SK-N-SH (cell line): ENCODE measurements around the gene CHCHD6. TPM values are rescaled to one million over a fixed set of nuclear protein-coding genes. Genes with fewer than 3 reads are reported as not detected.

Source experiments
- CTCF ChIA-PET: fragments of 300-600, 350-600 bp; formaldehyde crosslinking; extraction: SDS; loops from one replicate; lab custom pipeline; 2021; lab: Yijun Ruan, JAX
- POLR2A ChIA-PET: fragments of 350-600 bp; sonication (Branson Sonifier 250); formaldehyde crosslinking; extraction: SDS; loops from one replicate; lab custom pipeline; 2020; ENCODE audit warnings: antibody characterized with exemption, inconsistent platforms; lab: Yijun Ruan, JAX
- DNase-seq: peaks from one replicate; pipeline ENCODE4 v3.0.0; 2012
- H2AFZ ChIP-seq: fragments of 200-600 bp; sonication (generic); 2 replicates; pipeline ENCODE4 v1.8.1; 2016; ENCODE audit warnings: antibody characterized with exemption, mild to moderate bottlenecking, low read depth
- H3F3A ChIP-seq: fragments of 200-600 bp; sonication (generic); replicated peaks from 2 replicates; pipeline ENCODE3; 2016; ENCODE audit warnings: antibody characterized with exemption, mild to moderate bottlenecking; ENCODE audit not compliant: insufficient read depth
- H3K27ac ChIP-seq, 2 experiments: fragments of 200-500 bp in 1 of 2; fragments of 200-600 bp in 1 of 2; sonication (Bioruptor generic) in 1 of 2; sonication (generic), shearing (Covaris generic) in 1 of 2; 2 replicates each; pipeline versions ENCODE4 v1.5.1 to v1.6.1; 2014 to 2016; ENCODE audit warnings: low read depth in 2 of 2, inconsistent platforms in 1 of 2, low read length in 1 of 2, mild to moderate bottlenecking in 1 of 2, mixed read lengths in 1 of 2
- H3K27me3 ChIP-seq: fragments of 200-600 bp; sonication (generic), shearing (Covaris generic); 2 replicates; pipeline ENCODE4 v1.6.1; 2016; ENCODE audit warnings: mixed run types; ENCODE audit not compliant: insufficient read depth
- H3K36me3 ChIP-seq, 2 experiments: fragments of 200-500 bp in 1 of 2; fragments of 200-600 bp in 1 of 2; sonication (Bioruptor generic) in 1 of 2; sonication (generic) in 1 of 2; replicated peaks in 1 of 2; 2 replicates each; pipeline versions ENCODE3 to v1.5.1; 2014 to 2016; ENCODE audit warnings: low read length in 1 of 2, mild to moderate bottlenecking in 1 of 2; ENCODE audit not compliant: insufficient read depth in 2 of 2, control insufficient read depth in 1 of 2
- H3K4me1 ChIP-seq, 2 experiments: fragments of 200-500 bp in 1 of 2; fragments of 200-600 bp in 1 of 2; sonication (Bioruptor generic) in 1 of 2; sonication (generic), shearing (Covaris generic) in 1 of 2; 2 replicates each; pipeline versions ENCODE4 v1.5.1 to v1.6.1; 2014 to 2016; ENCODE audit warnings: low read depth in 1 of 2, low read length in 1 of 2, mixed run types in 1 of 2; ENCODE audit not compliant: insufficient read depth in 2 of 2, control insufficient read depth in 1 of 2
- H3K4me2 ChIP-seq: fragments of 200-600 bp; sonication (generic), shearing (Covaris generic); 2 replicates; pipeline ENCODE4 v1.6.1; 2017; ENCODE audit warnings: mixed run types
- H3K4me3 ChIP-seq, 2 experiments: fragments of 200-500 bp in 1 of 2; fragments of 200-600 bp in 1 of 2; sonication (Bioruptor generic) in 1 of 2; sonication (generic), shearing (Covaris generic) in 1 of 2; 2 replicates each; pipeline versions ENCODE4 v1.5.1 to v1.8.1; 2014 to 2016; ENCODE audit warnings: low read depth in 2 of 2, inconsistent platforms in 1 of 2, low read length in 1 of 2, mild to moderate bottlenecking in 1 of 2, mixed read lengths in 1 of 2, moderate library complexity in 1 of 2
- H3K79me2 ChIP-seq: fragments of 200-600 bp; sonication (generic); 2 replicates; pipeline ENCODE4 v1.8.1; 2017; ENCODE audit warnings: mild to moderate bottlenecking; ENCODE audit not compliant: insufficient read depth
- H3K9ac ChIP-seq: fragments of 200-600 bp; sonication (generic); 2 replicates; pipeline ENCODE4 v1.6.1; 2017; ENCODE audit warnings: mixed run types
- H3K9me2 ChIP-seq: fragments of 200-600 bp; sonication (generic); 2 replicates; pipeline ENCODE4 v1.6.1; 2017; ENCODE audit warnings: mixed run types
- H3K9me3 ChIP-seq: fragments of 200-600 bp; sonication (generic); 2 replicates; pipeline ENCODE4 v1.6.1; 2017; ENCODE audit warnings: mixed run types, mild to moderate bottlenecking, moderate library complexity
- H4K20me1 ChIP-seq: fragments of 200-600 bp; sonication (generic); 2 replicates; pipeline ENCODE4 v1.6.1; 2017; ENCODE audit warnings: mild to moderate bottlenecking, mixed run types; ENCODE audit not compliant: insufficient read depth
- EP300 ChIP-seq, 2 experiments: IDR thresholded peaks; 2 replicates each; pipeline versions ENCODE4 v1.4.0 to v1.6.1; 2012; ENCODE audit warnings: borderline replicate concordance in 1 of 2, low read depth in 1 of 2, low read length in 1 of 2
- EZH2phosphoT487 ChIP-seq: fragments of 200-600 bp; sonication (generic); IDR thresholded peaks from 2 replicates; pipeline ENCODE4 v1.6.1; 2017; ENCODE audit warnings: low read depth, mixed run types, mild to moderate bottlenecking, antibody characterized with exemption, moderate library complexity, borderline replicate concordance
- FOXJ3 ChIP-seq: sonication (generic); formaldehyde crosslinking; IDR thresholded peaks from 2 replicates; pipeline ENCODE4 v1.5.1; 2020; ENCODE audit warnings: mild to moderate bottlenecking, missing genetic modification reagents
- GATA2 ChIP-seq: sonication (generic); formaldehyde crosslinking; IDR thresholded peaks from 2 replicates; pipeline ENCODE4 v1.5.0; 2020; ENCODE audit warnings: mild to moderate bottlenecking, missing genetic modification reagents
- ZBTB33 ChIP-seq: IDR thresholded peaks from 2 replicates; pipeline ENCODE4 v1.4.0; 2012; ENCODE audit warnings: low read depth, borderline replicate concordance
- WGBS: methylation state at CpG from one replicate; pipeline ENCODE4 v1.1.6; 2017; ENCODE audit warnings: low lambda C conversion rate; 5-methylcytosine and 5-hydroxymethylcytosine counted together
- polyA plus RNA-seq, 3 experiments: library from polyadenylated mRNA; depleted of rRNA; stranded (reverse); fragments of >200 nt; gene quantifications; 2 replicates each; pipeline ENCODE4 v1.2.3, GENCODE V29; 2012
- TF ChIP-seq, protein P1 (sequence below): IDR thresholded peaks from 2 replicates; pipeline ENCODE4 v1.6.1; 2012; ENCODE audit warnings: mild to moderate bottlenecking, low read depth, low read length, moderate library complexity
- TF ChIP-seq, protein P2 (sequence below): fragments of 200-600 bp; sonication (generic); IDR thresholded peaks from 2 replicates; pipeline ENCODE4 v1.6.1; 2017; ENCODE audit warnings: antibody characterized with exemption, mild to moderate bottlenecking, moderate library complexity

CHCHD6 gene
- polyA plus RNA-seq, 1 of the 3 experiments (the other 2 are of a cell fraction) = 42.5 TPM

- Histone ChIP-seq H3K9me3 (no peaks in the 10 kb centered on the region), H3K36me3 (no peaks in the 10 kb centered on the region), H2AFZ (no peak overlapping the region), H4K20me1 (no peaks in the 10 kb centered on the region), H3K9me2 (no peaks in the 10 kb centered on the region), H3K4me3 (no peak overlapping the region), H3K79me2 (no peaks in the 10 kb centered on the region), H3K27me3 (no peaks in the 10 kb centered on the region), H3K9ac (no peak overlapping the region), H3K4me1 (peaks cover 41 to 54% of the 10 kb centered on the region in 2 experiments), H3F3A (peaks cover 11% of the 10 kb centered on the region), H3K27ac (peak overlapping the region; percentile 27 to 88; a peak in 3 of 4 replicates), H3K4me2 (no peak overlapping the region)
- no peak for DNase-seq
- ChIA-PET POLR2A (interaction anchor here (1.0 to 1.2 kb wide), 2 partner anchors 10 to 190 kb away, joined by 3 to 4 read pairs; no protein-coding TSS in a partner anchor), CTCF (interaction anchor here (1.2 to 4.6 kb wide), 5 partner anchors 21 to 611 kb away, joined by 3 to 20 read pairs (median 9); partner anchors contain the start of gene PLXNA1)
- no peak for TF ChIP-seq EZH2phosphoT487
- 0 out of 2 replicates have a peak, but pooled peaks have one; percentile 5 for TF ChIP-seq GATA2 (CRISPR knock-in tag)
- WGBS = 100% methylated on average over 5 of the region's 6 CpGs
Measured at GRCh38 chr3:126936853-126937425, 232.9 kb downstream of the CHCHD6 start.

DNA sequence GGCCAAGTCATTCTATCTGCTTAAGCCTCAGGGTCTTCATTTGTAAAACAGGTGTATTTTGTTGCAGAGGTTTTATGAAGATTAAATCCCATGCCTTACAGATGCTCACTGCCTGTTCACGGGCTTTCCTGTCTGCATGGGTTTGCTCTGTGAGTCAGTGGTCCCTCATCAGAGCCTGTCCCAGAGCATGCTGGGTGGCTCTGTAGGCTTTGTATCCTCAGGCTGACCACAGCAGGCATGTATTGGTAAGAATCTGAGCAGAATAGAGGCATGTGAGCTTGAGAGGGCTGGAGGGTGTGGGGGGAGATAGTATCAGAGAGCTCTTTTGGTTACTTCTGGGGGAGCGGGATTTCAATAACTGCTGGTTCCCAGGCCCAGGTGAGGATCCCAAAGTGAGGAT is 233.5 kb downstream of the CHCHD6 start:
- H3K4me2 ChIP-seq = 0 out of 2 replicates have a peak overlapping the region, but pooled peaks have one; percentile 12
- H3K27ac ChIP-seq = peak overlapping the region; percentile 27 to 88; a peak in 3 of 4 replicates
- H2AFZ ChIP-seq = no peak overlapping the region
- peaks cover 39 to 49% of the 10 kb centered on the region in 2 experiments for H3K4me1 ChIP-seq
- WGBS = 85% methylated on average over 2 of the region's 2 CpGs
- no peaks in the 10 kb centered on the region for H3K9me3 ChIP-seq
- CTCF ChIA-PET = interaction anchor here (0.8 to 4.6 kb wide), 8 partner anchors 21 to 610 kb away, joined by 3 to 20 read pairs (median 8); partner anchors contain the start of gene PLXNA1
- H3K79me2 ChIP-seq = no peaks in the 10 kb centered on the region
- no peaks in the 10 kb centered on the region for H4K20me1 ChIP-seq
- TF ChIP-seq FOXJ3 (CRISPR knock-in tag) (no peak), ZBTB33 (no peak), EP300 (IDR thresholded peaks at IDR 0.05; ENCODE audit: borderline replicate concordance in 1 of 2, low read depth in 1 of 2, low read length in 1 of 2) (no peak)
- TF ChIP-seq, protein P1, sequence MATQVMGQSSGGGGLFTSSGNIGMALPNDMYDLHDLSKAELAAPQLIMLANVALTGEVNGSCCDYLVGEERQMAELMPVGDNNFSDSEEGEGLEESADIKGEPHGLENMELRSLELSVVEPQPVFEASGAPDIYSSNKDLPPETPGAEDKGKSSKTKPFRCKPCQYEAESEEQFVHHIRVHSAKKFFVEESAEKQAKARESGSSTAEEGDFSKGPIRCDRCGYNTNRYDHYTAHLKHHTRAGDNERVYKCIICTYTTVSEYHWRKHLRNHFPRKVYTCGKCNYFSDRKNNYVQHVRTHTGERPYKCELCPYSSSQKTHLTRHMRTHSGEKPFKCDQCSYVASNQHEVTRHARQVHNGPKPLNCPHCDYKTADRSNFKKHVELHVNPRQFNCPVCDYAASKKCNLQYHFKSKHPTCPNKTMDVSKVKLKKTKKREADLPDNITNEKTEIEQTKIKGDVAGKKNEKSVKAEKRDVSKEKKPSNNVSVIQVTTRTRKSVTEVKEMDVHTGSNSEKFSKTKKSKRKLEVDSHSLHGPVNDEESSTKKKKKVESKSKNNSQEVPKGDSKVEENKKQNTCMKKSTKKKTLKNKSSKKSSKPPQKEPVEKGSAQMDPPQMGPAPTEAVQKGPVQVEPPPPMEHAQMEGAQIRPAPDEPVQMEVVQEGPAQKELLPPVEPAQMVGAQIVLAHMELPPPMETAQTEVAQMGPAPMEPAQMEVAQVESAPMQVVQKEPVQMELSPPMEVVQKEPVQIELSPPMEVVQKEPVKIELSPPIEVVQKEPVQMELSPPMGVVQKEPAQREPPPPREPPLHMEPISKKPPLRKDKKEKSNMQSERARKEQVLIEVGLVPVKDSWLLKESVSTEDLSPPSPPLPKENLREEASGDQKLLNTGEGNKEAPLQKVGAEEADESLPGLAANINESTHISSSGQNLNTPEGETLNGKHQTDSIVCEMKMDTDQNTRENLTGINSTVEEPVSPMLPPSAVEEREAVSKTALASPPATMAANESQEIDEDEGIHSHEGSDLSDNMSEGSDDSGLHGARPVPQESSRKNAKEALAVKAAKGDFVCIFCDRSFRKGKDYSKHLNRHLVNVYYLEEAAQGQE = no peak
- TF ChIP-seq, protein P2, sequence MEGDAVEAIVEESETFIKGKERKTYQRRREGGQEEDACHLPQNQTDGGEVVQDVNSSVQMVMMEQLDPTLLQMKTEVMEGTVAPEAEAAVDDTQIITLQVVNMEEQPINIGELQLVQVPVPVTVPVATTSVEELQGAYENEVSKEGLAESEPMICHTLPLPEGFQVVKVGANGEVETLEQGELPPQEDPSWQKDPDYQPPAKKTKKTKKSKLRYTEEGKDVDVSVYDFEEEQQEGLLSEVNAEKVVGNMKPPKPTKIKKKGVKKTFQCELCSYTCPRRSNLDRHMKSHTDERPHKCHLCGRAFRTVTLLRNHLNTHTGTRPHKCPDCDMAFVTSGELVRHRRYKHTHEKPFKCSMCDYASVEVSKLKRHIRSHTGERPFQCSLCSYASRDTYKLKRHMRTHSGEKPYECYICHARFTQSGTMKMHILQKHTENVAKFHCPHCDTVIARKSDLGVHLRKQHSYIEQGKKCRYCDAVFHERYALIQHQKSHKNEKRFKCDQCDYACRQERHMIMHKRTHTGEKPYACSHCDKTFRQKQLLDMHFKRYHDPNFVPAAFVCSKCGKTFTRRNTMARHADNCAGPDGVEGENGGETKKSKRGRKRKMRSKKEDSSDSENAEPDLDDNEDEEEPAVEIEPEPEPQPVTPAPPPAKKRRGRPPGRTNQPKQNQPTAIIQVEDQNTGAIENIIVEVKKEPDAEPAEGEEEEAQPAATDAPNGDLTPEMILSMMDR = no peak
- no peaks in the 10 kb centered on the region for H3K27me3 ChIP-seq
- no peaks in the 10 kb centered on the region for H3K9me2 ChIP-seq
- no peaks in the 10 kb centered on the region for H3K36me3 ChIP-seq
- H3K4me3 ChIP-seq = no peak overlapping the region
- peaks cover 11% of the 10 kb centered on the region for H3F3A ChIP-seq
- POLR2A ChIA-PET = interaction anchor here (0.5 to 1.2 kb wide), 3 partner anchors 11 to 190 kb away, joined by 3 to 4 read pairs (median 3); no protein-coding TSS in a partner anchor
- DNase-seq = peak; percentile 39
- no peak overlapping the region for H3K9ac ChIP-seq
